T-helper 2 cell (primary cell): Measurements from ENCODE around the gene MAGEE1.
A peak's percentile ranks its signal among the peaks of the same experiment; 100 is the strongest.

ENCODE experiments used
- DNase-seq, 5 experiments: peaks; one replicate each; pipeline versions ENCODE4 v3.0.0 to v3.0.0-alpha.2; 2012 to 2022
- total RNA-seq, 2 donors: gene quantifications; one replicate each; lab custom pipeline; 2026; lab: John Stamatoyannopoulos, UW

The MAGEE1 gene
- 9.7 to 20.0 reads per million in 2 donors for total RNA-seq

DNA sequence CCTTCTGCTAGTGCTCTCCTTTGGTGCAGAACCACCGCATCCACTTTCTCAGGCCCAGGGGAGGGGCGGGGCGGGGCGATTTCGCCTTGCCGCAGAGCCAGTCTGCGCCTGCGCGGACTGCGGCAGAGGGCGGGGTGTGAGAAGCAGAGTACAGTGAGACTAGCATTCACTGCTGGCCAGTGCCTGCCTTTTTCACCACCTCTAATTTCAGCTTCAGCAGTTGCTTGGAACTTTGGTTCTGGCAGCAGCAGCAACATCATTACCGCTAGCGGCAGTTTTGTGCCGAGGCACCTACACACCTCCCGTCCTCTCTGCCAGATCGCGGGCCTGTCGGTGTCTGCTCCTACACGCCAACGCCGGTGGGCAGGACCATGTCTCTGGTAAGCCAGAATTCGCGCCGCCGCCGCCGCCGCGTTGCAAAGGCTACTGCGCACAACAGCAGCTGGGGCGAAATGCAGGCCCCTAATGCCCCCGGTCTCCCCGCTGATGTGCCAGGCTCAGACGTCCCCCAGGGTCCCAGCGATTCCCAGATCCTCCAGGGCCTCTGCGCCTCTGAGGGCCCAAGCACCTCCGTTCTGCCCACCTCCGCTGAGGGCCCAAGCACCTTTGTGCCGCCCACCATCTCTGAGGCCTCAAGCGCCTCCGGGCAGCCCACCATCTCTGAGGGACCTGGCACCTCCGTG lies at the start of gene MAGEE1:
Gene MAGEE1, plus strand, starts transcription at position 151 of the 683 bp plus-strand sequence. Its CDS starts 221 bp downstream, at position 372.
- peak; percentile 58 to 84 (median 69) for DNase-seq

- DNase-seq = no peak
These were observed 28.5 kb upstream of the MAGEE1 start for GRCh38 chrX:76398970-76399369.

DNA sequence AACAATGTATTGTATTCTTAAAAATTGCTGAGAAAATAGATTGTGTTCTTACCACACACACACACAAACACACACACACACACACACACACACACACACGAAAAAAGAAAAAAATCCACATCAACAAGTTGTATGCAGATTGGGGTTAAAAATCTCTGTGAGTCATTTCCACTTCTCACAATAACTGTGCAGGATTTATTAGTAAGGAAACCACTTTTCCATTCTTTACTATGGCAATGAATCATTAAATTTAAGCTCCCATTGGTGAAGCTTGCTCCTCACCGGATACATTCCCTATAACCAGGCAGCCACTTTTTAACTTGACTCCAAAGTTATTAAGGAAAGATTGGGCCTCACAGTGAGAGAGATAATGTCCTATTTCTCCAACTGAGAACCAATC lies 19.7 kb upstream of the MAGEE1 start:
- DNase-seq = no peak

DNA sequence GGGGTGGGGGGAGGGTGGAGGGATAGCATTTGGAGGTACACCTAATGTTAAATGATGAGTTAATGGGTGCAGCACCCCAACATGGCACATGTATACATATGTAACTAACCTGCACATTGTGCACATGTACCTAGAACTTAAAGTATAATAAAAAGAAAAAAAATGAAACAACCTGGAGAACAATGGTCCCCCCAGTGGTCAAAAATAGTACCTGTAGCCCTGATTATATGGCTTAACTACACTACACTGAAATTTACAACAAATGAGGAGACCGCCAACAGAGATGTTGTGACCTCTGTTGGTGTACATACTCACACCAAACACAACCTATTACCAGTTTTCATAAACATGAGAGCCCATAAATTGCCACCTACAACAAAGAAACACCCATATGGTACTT lies 7.3 kb upstream of the MAGEE1 start:
- DNase-seq = no peak

DNA sequence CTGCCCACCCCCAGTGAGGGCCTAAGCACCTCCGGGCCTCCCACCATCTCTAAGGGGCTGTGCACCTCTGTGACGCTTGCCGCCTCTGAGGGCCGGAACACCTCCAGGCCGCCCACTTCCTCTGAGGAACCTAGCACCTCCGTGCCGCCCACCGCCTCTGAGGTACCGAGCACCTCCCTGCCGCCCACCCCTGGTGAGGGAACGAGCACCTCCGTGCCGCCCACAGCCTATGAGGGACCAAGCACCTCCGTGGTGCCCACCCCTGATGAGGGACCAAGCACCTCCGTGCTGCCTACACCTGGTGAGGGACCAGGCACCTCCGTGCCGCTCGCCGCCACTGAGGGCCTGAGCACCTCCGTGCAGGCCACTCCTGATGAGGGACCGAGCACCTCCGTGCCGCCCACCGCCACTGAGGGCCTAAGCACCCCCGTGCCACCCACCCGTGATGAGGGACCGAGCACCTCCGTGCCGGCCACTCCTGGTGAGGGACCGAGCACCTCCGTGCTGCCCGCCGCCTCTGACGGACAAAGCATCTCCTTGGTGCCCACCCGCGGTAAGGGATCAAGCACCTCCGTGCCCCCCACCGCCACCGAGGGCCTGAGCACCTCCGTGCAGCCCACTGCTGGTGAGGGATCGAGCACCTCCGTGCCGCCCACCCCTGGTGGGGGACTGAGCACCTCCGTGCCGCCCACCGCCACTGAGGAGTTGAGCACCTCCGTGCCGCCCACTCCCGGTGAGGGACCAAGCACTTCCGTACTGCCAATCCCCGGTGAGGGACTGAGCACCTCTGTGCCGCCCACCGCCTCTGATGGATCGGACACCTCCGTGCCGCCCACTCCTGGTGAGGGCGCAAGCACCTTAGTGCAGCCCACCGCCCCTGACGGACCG lies 977 bp downstream of the MAGEE1 start:
- DNase-seq = peak; percentile 1 to 63 (median 51)

- DNase-seq = no peak
These were observed 5.7 kb downstream of the MAGEE1 start for GRCh38 chrX:76433219-76433618.

GRCh38 chrX:76434103-76434741 lies 6.7 kb downstream of the MAGEE1 start:
- peak in 1 of 5 experiments; percentile 16 for DNase-seq

DNA sequence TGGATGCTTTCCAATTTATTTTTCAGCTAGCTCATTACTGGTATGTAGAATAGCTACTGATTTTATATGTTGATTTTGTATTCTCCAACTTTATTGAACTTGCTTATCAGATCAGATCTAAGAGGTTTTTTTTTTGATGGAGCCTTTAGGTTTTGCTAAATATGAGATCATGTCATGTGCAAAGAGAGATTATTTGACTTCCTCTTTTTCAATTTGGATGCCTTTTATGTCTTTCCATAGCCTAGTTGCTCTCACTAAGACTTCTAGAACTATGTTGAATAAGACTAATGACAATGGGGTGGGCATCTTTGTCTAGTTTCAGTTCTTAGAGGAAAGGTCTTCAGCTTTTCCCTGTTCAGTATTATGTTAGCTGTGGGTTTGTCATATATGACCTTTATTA lies 11.7 kb downstream of the MAGEE1 start:
- no peak for DNase-seq

DNA sequence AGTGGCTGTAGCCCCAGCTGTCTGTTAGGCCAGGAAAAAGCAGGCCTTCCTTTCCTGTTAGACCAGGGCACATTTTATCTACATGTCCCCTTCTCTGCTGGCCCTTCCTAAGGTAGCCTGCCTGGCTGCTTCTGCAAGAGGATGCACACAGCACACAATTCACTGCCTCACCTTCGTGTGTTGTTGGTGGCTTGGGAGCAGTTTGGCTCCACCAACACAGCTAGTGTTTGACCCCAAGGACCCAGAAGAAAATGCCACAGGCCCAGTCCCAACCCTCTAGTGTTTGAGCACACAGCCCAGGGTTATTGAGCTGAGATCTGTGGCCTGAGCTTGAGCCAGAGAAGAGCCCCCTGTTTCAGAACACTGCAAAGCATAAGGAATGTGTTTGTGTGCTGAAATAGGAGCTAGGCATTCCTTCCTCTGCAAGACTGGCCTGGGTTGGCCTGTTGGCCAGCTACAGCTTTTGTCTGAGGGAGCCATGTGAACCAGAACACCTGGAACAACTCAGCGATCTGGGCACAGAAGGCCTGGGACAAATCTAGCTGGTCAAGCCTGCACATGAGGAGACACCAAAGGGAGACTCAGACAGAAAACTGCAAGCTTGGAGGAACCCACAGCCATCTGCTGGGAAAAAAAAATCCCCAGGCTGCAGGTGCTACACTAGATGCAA lies 26.4 kb downstream of the MAGEE1 start:
- DNase-seq = no peak

GRCh38 chrX:76454456-76454927 lies 27.0 kb downstream of the MAGEE1 start:
- DNase-seq = peak in 1 of 5 experiments; percentile 30

- DNase-seq = no peak
These were observed 49.8 kb downstream of the MAGEE1 start for GRCh38 chrX:76477353-76477752.
